Mucosa of gallbladder (tissue), 1 donor: ENCODE data around the gene TMPRSS6. TPM values are rescaled to one million over a fixed set of nuclear protein-coding genes. Genes with fewer than 3 reads are reported as not detected.

Experiments
- DNase-seq: peaks from one replicate; pipeline ENCODE4 v3.0.0-alpha.2; 2020; ENCODE audit warnings: low spot score
- total RNA-seq: library from RNA; stranded (reverse); gene quantifications from one replicate; pipeline ENCODE4 v1.2.1, GENCODE V29; 2021
- donor health status: DM: no; HTN: no; CAD: no.

The TMPRSS6 gene
- total RNA-seq, 1 donor from 2014 or later, result 9.2 TPM

DNA sequence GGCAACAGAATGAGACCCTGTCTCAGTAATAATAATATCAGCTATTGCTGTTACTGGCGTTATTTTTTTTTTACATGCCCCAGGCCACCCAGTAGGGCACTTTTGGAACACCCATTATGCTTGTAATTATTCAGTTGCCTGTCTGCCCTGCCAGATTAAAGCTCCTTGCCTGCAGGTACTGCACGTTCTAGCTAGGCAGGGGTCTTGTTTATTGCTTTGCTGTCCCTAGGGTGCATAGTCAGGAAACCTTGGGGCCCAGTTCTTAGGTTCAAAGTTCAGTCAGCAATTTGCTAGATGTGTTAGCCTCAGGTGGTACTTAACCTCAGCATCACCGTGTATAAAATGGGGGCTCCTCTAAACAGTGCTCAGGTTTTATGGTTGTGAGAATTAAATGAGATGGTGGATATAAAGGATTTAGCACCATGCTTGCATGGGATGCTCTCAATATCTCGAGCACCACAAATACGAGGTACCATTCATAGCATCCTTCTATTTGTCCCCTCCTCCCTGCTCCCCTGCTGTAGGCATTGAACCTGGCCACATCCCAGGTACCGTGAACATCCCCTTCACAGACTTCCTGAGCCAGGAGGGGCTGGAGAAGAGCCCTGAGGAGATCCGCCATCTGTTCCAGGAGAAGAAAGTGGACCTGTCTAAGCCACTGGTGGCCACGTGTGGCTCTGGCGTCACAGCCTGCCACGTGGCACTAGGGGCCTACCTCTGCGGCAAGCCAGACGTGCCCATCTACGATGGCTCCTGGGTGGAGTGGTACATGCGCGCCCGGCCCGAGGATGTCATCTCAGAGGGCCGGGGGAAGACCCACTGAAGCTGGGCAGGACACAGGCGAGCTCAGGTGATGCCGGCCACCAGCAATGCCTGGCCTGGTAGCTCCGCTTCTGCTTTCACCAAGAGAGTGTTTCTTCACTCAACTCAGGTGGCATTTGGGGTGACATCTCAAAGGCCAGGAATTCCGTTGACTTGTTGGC is 80.5 kb downstream of the TMPRSS6 start:
- no peak for DNase-seq

DNA sequence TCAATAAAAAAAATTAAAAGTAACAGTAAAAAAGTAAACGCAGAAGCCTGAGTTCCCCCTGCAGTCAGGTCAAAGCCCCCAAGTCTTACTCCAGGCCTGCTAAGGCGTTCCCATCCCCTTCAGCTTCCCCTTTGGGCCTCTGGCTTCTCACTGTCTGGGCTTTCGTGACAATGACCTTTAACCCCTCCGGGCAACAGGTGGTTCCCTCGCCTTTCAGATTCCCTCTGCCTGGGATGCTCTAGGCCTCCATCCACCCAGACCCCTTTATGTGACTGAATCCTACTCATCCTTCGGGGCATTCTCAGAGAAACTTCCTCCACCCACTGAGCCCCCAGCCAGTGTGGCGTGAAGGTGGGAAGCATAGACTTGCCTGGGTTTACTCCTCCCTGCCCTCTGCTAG is 82.0 kb downstream of the TMPRSS6 start:
- no peak for DNase-seq

DNA sequence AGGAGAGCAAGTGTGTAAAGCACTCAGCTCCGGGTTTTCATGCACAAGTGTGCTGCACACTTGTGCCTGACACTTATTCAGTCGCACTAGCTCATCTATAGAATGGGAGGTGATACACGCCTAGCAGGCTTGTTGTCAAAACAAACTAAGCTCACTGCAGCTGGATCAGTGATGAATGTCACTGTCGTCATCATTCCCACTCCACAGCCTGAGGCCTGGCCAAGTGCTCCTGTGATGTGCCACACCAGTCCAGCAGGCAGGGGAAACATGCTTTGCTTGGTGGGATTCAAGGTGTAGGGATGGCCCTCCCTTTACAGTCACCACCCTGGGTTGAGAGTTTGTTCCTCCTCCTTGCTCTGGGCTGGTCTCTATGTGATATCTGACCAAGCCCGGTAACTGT is 83.2 kb downstream of the TMPRSS6 start:
- DNase-seq, result no peak

DNA sequence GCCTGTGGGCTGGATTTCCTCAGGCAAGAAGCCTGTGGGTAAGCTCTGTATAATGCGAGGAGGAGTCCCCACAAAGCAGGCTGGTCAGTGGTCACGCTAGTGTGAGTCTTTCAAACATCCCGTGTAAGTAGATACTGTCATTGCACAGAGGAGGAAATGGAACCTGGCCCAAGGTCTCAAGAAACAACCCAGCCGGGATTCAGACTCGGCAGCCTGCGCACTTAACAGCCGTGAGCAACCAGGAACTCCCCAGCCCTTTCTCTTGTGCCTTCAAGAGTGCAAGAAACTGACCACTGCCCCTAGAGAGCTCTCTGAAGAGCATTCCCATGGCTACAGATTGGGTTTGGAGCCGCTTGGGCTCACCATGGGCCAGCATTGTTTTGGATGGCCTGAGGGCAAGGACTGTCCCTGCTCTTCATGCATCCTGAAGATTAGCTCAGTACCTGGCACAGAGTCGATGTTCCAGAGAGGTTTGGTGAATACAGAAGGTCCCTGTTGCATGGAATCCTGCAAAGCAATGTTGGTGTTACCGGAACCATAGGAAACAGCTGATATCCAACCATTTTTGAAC is 83.9 kb downstream of the TMPRSS6 start:
- no peak for DNase-seq

DNA sequence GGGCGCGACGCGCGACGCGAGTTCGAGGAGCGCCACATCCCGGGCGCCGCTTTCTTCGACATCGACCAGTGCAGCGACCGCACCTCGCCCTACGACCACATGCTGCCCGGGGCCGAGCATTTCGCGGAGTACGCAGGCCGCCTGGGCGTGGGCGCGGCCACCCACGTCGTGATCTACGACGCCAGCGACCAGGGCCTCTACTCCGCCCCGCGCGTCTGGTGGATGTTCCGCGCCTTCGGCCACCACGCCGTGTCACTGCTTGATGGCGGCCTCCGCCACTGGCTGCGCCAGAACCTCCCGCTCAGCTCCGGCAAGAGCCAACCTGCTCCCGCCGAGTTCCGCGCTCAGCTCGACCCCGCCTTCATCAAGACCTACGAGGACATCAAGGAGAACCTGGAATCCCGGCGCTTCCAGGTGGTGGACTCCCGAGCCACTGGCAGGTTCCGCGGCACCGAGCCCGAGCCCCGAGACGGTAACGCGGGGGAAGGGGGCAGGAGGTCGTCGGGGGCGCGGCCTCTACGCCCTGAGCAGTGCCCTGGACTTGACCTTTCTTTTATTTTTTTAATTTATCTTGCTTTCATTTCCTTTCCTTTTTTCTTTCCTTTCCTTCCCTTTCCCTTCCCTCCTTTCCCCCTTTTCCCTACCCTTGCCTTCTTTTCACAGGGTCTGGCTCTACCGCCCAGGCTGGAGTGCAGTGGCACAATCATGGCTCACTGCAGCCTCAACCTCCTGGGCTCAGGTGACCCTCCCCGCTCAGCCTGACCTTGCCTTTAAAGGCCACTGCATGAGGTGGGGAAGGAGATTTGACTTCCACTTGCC is 85.0 kb downstream of the TMPRSS6 start:
- no peak for DNase-seq

DNA sequence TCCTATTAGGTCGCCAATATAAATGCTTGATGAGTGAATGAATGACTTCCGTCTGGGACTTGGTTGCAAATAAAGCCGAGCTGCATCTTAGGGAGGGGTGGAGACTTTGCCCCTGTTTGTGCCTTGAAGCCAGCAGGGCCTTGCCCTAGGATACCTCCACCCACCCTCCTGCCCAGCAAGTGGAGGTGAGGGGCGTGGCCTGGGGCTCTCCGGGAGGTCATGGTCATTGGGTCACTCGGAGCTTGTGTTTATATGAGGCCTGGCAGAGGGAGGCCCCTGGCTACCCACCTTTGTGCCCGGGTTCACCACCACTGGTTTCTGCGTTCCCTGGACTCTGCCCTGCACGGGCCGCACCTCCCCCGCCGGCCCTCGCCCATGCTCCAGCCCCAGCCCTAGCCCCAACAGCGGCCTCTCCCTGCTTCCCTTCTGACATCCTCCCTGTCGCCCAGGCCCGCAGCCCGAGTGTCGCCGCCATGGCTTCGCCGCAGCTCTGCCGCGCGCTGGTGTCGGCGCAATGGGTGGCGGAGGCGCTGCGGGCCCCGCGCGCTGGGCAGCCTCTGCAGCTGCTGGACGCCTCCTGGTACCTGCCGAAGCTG is 85.7 kb downstream of the TMPRSS6 start:
- no peak for DNase-seq

DNA sequence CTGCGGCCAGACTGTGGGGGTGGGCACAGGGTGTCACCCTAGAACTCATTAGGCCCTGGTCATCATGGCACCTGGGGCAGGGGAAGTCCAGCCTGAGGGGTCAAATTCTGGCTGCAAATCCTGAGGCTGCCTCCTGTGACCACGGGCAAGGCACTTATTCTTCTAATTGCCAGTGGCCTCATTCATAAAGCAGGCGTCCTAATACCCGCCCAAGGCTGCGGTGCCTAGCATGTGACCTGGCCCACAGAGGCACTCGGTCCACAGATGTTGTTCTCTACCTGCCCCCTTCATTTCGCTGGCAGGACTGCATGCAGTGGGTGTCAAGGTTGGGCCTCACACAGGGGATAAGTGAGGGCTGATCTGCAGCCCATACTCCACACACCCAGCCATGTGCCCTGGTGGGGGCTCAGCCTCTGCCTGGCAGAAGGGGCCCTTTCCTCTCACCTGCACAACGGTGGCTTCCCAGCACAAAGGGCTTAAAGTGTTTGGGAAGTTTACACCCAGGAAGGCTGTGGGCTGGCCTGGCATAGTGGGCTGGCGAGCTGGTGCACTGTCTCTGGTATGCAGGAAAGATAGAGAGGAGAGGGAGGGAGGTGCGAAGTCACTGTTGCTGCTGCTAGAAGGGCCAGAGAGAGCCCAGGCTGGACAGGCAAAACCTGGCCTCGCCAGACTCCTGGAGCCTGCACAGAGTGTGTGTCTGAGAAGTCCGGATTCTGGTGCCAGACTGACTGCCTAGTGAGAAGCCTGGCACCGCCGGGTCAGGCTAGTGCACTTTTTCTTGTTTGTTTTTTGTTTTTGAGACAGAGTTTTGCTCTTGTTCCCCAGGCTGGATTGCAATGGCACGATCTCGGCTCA is 86.8 kb downstream of the TMPRSS6 start:
- DNase-seq, result no peak

DNA sequence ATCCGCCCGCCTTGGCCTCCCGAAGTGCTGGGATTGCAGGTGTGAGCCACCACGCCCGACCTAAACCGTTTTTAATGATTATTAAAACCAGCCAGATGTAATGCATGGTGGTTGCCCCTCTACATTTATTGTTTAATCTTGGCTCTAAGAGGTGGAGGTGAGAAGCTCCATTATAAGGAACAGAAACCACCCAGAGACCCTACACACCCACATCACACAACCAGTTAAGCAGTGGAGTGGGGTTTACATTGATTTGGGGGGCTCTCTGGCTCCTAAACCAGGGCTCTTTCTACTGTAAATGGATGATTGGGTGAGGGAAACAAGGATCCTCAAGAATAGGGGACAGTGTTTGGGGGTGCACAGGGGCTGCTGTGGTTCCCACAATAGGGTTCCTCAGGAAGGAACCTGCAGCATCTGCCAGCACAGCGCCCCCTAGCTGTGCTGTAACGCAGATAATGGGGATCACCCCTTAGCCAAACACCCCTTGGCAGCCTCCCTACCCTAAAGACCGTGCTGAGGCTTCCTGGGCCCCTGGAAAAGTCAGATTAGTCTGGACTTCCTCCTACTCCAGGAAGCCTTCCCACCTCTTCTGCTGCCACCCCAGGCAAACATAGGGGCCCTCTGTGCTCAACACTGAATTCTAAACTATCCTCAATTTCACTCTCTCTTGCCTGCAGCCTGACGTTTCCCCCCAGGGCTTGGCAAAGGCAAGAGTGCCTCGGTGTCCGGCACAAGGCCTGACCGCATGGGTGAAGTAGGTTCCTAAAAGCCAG is 87.6 kb downstream of the TMPRSS6 start:
- no peak for DNase-seq

DNA sequence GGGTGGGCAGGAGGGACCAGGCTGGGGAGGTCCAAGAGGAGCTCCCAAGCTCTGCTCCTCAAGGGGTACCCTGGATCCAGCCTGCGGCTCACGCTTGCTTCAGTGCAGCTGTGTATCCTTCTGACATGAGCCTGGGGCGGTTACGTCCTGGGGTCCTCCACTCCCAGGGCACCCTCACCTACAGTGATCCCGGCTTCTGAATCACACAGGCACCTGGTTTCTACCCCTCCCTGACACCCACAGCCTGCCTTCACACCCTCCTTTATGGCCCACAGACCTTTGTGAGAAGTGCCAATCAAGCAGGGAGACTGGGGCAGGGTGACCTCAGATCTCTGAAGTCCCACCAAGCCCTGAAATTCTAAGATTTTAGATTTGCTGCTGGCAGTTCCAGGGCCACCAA is 88.5 kb downstream of the TMPRSS6 start:
- no peak for DNase-seq

DNA sequence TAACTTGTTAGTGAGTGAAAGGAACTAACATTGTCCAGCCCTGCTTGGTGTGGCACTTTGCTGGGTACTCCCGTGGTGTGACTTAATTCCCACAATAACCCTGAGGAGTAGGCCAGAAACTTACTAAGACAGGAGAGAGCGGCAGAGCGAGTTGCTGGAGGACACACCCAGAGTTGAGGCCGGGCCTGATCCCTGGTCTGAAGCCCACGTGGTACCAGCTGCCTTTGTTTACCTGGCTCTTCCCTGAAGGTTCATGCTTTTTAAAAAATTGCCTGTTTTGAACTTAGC is 89.4 kb downstream of the TMPRSS6 start:
- no peak for DNase-seq

DNA sequence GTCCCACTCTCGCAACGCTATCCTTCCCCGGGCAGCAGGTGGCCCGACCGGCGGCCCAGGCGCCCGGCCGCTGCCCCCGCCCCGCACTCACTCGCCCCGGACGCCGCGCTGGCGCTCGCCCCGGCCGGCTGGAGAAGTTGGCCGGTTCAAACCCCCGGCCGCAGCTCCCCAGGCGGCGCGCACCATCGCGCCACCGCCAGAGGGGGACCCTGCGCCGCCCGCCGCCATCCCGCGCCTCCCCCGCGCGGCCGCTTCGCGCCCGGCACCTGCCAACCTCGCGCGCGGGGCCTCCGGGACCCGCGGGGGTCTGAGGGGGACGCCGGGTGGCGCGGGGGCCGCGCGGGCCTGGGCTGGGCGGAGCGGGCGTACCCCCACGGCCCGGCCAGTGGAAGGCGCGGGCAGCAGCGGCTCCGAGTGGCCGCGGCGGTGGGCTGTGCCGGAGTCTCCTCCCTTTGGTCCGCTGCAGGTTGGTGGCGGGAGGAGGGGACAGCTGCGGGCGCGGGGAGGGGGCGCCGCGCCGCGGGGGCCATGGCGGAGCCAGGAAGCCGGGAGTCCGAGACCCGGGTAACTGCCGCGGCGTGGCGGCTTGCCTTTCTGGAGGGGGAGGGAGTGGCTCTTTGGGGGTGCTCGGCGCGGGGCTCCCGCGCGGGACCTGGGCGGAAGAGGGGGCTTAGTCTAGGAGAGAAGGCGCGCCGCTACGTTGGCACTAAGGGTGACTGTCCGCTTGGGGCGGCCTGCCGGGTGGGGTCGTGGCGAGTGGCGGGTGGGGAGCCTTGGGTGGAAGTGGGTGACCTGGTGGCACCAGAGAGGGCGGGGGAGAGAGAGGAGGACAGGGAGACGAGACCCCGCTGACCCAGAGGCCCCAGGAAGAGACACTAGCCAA is 90.0 kb downstream of the TMPRSS6 start, which contains the start of the genes MPST and TST:
Gene MPST (plus strand): TSS at position 434 of the 883 bp plus-strand sequence. CDS start 95 bp downstream, at position 529.
Gene TST (minus strand): TSS at position 139 of the 883 bp plus-strand sequence. CDS start 715 bp downstream, outside the sequence.
- peak; percentile 73 for DNase-seq

DNA sequence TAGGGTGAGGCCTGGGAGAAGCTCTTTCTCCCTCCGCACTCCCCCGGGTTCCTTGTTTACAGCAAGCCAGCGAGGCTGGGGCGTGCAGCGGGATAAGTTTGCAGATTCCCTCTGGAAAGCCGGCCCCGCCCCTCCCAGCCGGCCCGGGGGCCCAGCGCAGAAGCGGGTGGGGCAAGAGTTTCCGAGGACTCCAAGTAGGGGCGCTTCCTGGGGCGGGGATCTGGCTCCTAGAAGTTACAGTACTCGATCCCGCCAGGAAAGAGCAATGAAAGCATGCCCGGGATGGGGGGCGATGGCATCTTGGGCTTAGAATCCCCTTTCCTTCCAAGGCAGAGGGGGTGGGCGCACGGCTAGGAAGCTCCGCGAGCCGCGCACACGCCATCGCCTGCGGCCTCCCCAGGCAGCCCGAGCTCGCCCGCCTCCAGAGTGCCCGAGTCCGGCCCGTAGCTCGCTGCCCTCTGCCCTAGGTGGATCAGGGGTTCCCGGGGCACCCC is 90.7 kb downstream of the TMPRSS6 start:
- DNase-seq, result no peak

DNA sequence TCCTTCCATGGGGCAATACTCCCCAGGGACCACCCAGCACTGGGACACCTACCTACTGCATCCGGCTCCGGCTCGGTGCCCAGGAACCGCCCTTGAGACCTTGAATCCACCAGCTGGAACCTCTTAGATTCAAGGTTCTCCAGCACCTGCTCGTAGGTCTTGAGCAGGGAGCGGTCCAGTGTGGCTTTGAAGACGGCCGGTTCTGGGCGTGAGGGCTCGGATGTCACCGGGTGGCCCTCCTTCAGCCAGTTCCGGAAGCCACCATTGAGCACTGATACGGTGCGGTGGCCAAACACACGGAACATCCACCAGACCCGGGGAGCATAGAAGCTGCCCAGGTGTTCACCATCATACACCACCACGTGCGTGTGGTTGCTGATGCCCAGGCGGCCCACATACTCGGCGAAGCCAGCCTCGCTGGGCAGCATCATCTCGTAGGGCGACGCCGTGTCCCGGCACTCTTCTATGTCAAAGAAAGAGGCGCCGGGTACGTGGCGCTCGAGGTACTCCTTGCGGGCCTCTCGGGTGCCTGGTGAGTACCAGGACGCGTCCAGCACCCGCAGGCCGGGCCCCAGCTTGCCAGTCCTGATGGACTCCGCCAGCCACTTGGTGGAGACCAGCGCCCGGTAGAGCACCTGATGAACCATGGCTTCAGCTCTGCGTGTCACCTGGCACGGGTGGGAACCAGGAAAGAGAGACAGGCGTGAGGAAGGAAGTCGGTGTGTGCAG is 91.3 kb downstream of the TMPRSS6 start:
- DNase-seq, result no peak

DNA sequence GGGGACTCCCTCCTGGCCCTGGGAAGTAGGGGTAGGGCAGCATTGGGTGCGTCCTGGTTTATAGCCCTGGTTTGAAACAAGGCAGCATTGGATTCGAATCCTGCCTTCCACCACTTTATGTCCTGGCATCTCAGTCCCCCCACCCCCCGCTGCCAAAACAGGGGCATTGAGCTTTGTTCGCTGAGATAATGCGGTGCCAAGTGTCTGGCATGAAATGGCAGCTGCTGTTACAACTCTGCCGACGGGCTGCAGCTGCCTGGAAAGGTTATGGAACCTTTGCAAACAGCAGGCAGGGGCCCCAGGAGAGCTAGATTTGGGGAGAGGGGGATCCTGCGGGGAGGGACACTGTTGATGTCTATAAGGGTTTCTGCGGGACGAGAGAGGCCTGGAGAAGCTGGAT is 92.2 kb downstream of the TMPRSS6 start:
- DNase-seq, result no peak

DNA sequence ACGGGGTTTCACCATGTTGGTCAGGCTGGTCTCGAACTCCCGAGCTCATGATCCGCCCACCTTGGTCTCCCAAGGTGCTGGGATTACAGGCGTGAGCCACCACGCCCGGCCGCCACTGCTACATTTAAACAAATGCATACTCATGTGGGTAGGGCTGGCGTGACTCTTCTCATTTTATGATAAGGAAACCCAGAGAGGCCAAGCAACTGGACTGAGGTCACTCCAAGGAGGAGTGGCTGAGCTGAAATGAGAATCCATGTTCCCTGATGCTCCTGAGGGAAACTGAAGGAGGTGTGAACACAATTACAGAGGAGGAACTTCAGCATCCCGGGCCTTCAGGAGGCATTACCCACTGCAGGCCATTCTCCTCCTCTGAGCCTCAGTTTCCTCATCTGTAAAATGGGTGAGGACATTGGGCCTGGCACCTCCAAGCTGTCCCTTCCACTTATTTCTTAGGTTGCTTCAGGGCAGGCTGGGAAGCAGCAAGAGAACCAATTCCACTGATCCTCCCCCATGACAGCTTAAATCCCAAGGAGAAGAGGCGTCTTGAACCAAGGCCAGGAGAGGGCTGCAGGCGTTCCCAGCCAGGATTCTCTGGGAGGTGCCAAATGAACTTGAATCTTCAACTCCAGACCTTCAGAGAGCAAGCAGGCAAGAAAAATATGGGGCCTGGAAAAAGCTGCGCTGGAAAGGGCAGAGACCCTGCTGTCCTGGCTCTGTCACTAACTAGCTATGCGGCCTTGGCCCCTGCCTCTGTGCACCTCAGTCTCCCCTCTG is 93.2 kb downstream of the TMPRSS6 start:
- no peak for DNase-seq

DNA sequence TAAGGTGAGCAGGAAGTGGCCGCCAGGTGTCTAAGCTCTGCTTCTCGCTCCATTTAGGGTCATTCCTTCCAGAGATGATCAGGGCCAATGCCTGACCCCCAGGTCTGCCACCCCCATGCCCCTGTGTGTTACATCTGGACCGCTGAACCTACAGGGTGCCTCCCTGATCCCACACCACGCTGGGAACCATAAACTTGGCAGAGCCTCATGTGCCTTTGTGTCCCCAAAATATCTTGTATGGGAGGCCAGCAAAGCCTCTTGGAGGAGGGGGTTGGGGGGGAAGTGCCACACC is 94.0 kb downstream of the TMPRSS6 start:
- no peak for DNase-seq
